ENCODE measurements around the gene HHAT. TPM values are rescaled to one million over a fixed set of nuclear protein-coding genes. Genes with fewer than 3 reads are reported as not detected.
"Not testable (repeated sequence)": the region's sequence is repeated elsewhere in the genome, so short reads cannot be mapped to it uniquely, and the experiment has no call there.

The HHAT gene
- total RNA-seq, 1 donor from 2014 or later = 1.8 TPM

GRCh38 chr1:210633636-210634035 lies 304.9 kb downstream of the HHAT start:
- ATAC-seq (peak; percentile 61), DNase-seq (ENCODE audit: missing footprints) (no peak)
- intact Hi-C loops (cut with DNase I) = no loop called here

- ATAC-seq = no peak
- no peak for DNase-seq (ENCODE audit: missing footprints)
- intact Hi-C loops (cut with DNase I) = no loop called here
Measured at GRCh38 chr1:210635108-210635507, 306.4 kb downstream of the HHAT start.

GRCh38 chr1:210641582-210641981 lies 312.9 kb downstream of the HHAT start:
- intact Hi-C loops (cut with DNase I) = no loop called here

GRCh38 chr1:210645582-210646257 lies 317.0 kb downstream of the HHAT start:
- no peak for ATAC-seq
- intact Hi-C loops (cut with DNase I) = no loop called here
- no peak for DNase-seq (ENCODE audit: missing footprints)

More at GRCh38 chr1:210641582-210641981, 312.9 kb downstream of the HHAT start:
- no peak for ATAC-seq
- no peak for DNase-seq (ENCODE audit: missing footprints)

- ATAC-seq (no peak), DNase-seq (ENCODE audit: missing footprints) (no peak)
- intact Hi-C loops (cut with DNase I) = no loop called here
Measured at GRCh38 chr1:210646258-210646616, 317.5 kb downstream of the HHAT start.

GRCh38 chr1:210647406-210648333 lies 319.0 kb downstream of the HHAT start:
- intact Hi-C loops (cut with DNase I) = no loop called here
- DNase-seq (ENCODE audit: missing footprints) (no peak), ATAC-seq (no peak)

GRCh38 chr1:210648588-210649269 lies 320.0 kb downstream of the HHAT start:
- DNase-seq (ENCODE audit: missing footprints) (no peak), ATAC-seq (no peak)
- intact Hi-C loops (cut with DNase I) = no loop called here

- intact Hi-C loops (cut with DNase I) = no loop called here
- DNase-seq (ENCODE audit: missing footprints) = no peak
- ATAC-seq = no peak
Measured at GRCh38 chr1:210650403-210650802, 321.7 kb downstream of the HHAT start.

GRCh38 chr1:210652329-210652954 lies 323.7 kb downstream of the HHAT start:
- DNase-seq (ENCODE audit: missing footprints) (no peak), ATAC-seq (no peak)
- intact Hi-C loops (cut with DNase I) = no loop called here

GRCh38 chr1:210653771-210654170 lies 325.1 kb downstream of the HHAT start:
- no peak for DNase-seq (ENCODE audit: missing footprints)
- ATAC-seq = no peak
- intact Hi-C loops (cut with DNase I) = no loop called here

- ATAC-seq (no peak), DNase-seq (ENCODE audit: missing footprints) (no peak)
- intact Hi-C loops (cut with DNase I) = no loop called here
Measured at GRCh38 chr1:210654176-210654981, 325.7 kb downstream of the HHAT start.

GRCh38 chr1:210655511-210655910 lies 326.8 kb downstream of the HHAT start:
- ATAC-seq = no peak

GRCh38 chr1:210657806-210658205 lies 329.1 kb downstream of the HHAT start:
- DNase-seq (ENCODE audit: missing footprints) = no peak
- intact Hi-C loops (cut with DNase I) = no loop called here
- ATAC-seq = no peak

More at GRCh38 chr1:210655511-210655910, 326.8 kb downstream of the HHAT start:
- no peak for DNase-seq (ENCODE audit: missing footprints)
- intact Hi-C loops (cut with DNase I) = no loop called here

GRCh38 chr1:210661520-210661919 lies 332.8 kb downstream of the HHAT start:
- intact Hi-C loops (cut with DNase I); ATAC-seq; DNase-seq (ENCODE audit: missing footprints): not testable (repeated sequence)

GRCh38 chr1:210662291-210663050 lies 333.8 kb downstream of the HHAT start:
- intact Hi-C loops (cut with DNase I) = no loop called here
- DNase-seq (ENCODE audit: missing footprints) (no peak), ATAC-seq (no peak)

- intact Hi-C loops (cut with DNase I) = no loop called here
- ATAC-seq (no peak), DNase-seq (ENCODE audit: missing footprints) (no peak)
Measured at GRCh38 chr1:210663730-210664573, 335.2 kb downstream of the HHAT start.

- no peak for DNase-seq (ENCODE audit: missing footprints)
- no peak for ATAC-seq
- intact Hi-C loops (cut with DNase I) = no loop called here
Measured at GRCh38 chr1:210669951-210670350, 341.2 kb downstream of the HHAT start.

Data from Right ventricle myocardium inferior (tissue), 1 donor.